Loucy (cell line): ENCODE results near the gene RAD51B.

Source experiments
- EZH2phosphoT487 ChIP-seq: fragments of 200-600 bp; IDR thresholded peaks from 2 replicates; pipeline ENCODE4 v1.6.1; 2018; ENCODE audit warnings: antibody characterized with exemption, mild to moderate bottlenecking, moderate library complexity, borderline replicate concordance
- TF ChIP-seq, protein P1 (sequence below): fragments of 200-600 bp; sonication (generic); conservative IDR thresholded peaks from 2 replicates; pipeline ENCODE4 v1.5.1; 2014; ENCODE audit warnings: mild to moderate bottlenecking, antibody characterized with exemption, low read length

DNA sequence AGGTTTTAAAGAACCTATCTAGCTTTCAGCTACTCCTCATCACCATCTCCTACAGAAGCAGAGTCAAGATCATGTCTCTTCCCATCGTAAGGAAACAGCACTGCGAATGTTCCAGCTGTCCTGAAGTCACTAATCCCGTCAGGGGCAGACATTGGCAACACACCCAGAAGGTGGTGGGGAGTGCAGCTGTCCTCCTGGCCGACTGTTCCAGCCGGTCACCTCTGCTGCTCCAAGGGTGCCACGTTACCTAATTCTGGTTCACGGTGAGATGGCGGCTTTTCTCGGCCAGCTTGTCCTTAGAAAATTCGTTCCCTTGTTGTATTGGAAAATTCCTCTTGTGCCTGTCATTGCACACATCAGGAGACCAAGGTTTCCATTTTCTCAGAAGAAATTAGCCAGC lies 777.1 kb downstream of the RAD51B start:
- TF ChIP-seq, protein P1, sequence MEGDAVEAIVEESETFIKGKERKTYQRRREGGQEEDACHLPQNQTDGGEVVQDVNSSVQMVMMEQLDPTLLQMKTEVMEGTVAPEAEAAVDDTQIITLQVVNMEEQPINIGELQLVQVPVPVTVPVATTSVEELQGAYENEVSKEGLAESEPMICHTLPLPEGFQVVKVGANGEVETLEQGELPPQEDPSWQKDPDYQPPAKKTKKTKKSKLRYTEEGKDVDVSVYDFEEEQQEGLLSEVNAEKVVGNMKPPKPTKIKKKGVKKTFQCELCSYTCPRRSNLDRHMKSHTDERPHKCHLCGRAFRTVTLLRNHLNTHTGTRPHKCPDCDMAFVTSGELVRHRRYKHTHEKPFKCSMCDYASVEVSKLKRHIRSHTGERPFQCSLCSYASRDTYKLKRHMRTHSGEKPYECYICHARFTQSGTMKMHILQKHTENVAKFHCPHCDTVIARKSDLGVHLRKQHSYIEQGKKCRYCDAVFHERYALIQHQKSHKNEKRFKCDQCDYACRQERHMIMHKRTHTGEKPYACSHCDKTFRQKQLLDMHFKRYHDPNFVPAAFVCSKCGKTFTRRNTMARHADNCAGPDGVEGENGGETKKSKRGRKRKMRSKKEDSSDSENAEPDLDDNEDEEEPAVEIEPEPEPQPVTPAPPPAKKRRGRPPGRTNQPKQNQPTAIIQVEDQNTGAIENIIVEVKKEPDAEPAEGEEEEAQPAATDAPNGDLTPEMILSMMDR: no peak
- no peak for TF ChIP-seq EZH2phosphoT487
